ENCODE data around the gene ATE1.

Gene ATE1

GRCh38 chr10:121865554-121865953 lies 62.3 kb downstream of the ATE1 start:
- no peak for DNase-seq

- DNase-seq: no peak
Observed at GRCh38 chr10:121864653-121865052, 63.2 kb downstream of the ATE1 start.

DNA sequence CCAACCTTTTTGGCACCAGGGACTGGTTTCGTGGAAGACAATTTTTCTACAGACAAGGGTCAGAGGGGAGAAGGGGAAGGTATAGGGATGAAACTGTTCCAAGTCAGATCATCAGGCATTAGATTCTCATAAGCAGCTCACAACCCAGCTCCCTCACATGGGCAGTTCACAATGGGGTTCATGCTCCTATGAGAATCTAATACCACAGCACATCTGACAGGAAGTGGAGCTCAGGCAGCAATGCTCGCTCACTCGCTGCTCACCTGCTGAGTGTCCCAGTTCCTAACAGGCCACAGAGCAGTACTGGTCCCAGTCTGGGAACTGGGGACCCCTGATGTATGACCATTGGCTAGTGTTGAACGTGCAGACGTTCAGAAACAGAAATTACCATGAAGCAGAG lies 63.7 kb downstream of the ATE1 start:
- no peak for DNase-seq

DNA sequence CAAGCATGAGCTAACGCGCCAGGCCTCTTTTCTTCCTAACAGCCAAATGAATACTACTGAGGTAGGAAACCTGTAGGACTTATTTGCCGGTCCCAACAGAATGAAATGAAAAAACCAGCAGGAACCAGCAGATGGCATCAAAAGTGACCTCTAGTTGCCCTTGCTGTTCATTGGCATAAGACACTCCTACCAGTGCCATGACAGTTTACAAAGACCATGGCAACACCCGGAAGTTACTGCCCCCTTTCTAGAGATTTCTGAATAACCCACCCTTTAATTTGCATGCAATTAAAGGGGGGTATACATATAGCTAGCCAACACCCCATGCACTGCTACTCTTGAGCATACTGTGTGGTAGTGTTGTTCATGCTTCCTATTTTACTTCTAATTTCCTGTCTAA lies 65.2 kb downstream of the ATE1 start:
- DNase-seq: no peak

DNA sequence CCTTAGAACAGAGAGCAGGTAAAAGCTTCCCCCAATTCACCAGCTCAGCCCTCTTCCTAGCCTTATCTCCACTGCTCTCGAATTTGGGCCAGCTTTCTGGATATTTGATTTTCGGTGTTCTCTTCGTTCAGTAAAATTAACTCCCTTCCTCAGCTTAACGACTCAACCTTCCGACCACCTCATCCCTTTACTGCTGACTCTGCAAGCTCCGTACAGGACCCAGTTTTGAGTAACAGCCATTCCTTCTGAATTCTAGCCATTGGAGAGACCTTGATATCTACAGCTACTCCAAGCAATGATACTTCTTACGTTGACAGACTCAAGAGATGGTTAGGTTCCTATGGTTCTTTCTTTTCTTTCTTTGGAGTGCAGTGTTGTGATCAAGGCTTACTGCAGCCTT lies 65.8 kb downstream of the ATE1 start:
- DNase-seq: no peak

DNA sequence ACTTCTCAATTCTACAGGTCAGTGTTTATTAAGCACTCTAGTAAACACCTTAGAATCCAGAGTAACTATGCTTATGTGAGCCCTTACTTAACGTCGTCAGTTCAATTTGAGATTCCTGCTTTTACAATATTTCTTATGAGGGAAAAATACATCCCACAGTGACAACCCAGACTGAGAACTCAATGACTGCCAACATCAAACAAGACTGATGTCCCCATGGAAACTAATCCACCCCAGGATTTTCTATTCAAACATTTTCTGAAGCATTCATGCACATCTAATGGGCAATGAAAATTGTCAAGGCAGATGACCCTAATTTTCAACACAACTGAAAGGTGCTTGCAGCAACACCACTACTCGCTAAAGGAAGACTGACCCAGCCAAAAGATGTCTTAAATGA lies 67.0 kb downstream of the ATE1 start:
- DNase-seq: no peak

GRCh38 chr10:121854809-121855445 lies 72.9 kb downstream of the ATE1 start:
- no peak for DNase-seq

GRCh38 chr10:121853950-121854349 lies 73.9 kb downstream of the ATE1 start:
- DNase-seq: no peak

- DNase-seq: no peak
Observed at GRCh38 chr10:121851786-121852185, 76.0 kb downstream of the ATE1 start.

DNA sequence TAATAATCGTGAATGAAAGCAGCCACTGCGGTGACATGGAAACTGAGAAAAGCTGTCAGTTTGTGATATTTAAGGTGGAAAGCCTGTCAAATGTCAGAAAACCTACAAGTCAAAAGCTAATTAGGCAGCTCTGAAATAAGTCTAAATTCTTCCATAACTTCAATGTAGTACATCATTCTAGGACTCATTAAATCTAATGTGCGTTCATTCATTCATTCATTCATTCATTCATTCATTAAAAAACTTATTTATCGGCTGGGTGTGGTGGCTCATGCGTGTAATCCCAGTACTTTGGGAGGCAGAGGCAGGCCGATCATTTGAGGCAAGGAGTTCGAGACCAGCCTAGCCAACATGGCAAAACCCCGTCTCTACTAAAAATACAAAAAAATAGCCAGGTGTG lies 79.7 kb downstream of the ATE1 start:
- DNase-seq: no peak

GRCh38 chr10:121846555-121846954 lies 81.3 kb downstream of the ATE1 start:
- no peak for DNase-seq

GRCh38 chr10:121845044-121845784 lies 82.6 kb downstream of the ATE1 start:
- DNase-seq: peak; percentile 76

DNA sequence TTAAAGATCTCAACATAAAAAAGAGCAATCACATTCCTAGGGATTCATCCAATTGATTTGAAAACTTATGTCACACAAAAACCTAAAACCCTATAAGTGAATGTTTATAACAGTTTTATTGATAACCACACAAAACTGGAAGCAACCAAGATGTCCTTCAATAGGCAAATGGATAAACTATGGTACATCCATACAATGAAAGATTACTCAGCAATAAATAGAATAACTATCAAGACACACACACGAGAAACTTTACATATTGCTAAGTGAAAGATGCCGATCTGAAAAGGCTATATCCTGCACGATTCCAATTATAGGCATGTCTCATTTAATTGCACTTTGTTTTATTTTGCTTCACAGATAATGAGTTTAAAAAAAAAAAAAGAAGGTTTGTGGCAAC lies 83.3 kb downstream of the ATE1 start:
- DNase-seq: no peak

DNA sequence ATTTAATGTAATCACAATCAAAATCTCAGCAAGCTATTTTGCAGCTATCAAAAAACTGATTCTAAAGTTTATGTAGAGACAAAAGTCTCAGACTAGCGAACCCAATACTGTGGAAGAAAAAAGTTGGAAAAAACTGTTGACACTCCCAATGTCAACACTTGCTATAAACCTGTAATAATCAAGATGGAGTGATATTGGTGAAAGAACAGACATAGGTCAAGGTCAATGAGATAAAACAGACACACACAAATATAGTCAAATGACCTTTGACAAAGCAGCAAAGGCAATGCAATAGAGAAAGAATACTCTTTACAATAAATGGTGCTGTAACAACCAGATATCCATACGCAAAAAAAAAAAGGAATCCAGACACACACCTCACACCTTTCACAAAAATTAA lies 84.5 kb downstream of the ATE1 start:
- no peak for DNase-seq

GRCh38 chr10:121841862-121842261 lies 86.0 kb downstream of the ATE1 start:
- no peak for DNase-seq

- no peak for DNase-seq
Observed at GRCh38 chr10:121838931-121839330, 88.9 kb downstream of the ATE1 start.

GRCh38 chr10:121838149-121838548 lies 89.7 kb downstream of the ATE1 start:
- DNase-seq: no peak

GRCh38 chr10:121836171-121836570 lies 91.7 kb downstream of the ATE1 start:
- no peak for DNase-seq

- DNase-seq: no peak
Observed at GRCh38 chr10:121835376-121835775, 92.5 kb downstream of the ATE1 start.

DNA sequence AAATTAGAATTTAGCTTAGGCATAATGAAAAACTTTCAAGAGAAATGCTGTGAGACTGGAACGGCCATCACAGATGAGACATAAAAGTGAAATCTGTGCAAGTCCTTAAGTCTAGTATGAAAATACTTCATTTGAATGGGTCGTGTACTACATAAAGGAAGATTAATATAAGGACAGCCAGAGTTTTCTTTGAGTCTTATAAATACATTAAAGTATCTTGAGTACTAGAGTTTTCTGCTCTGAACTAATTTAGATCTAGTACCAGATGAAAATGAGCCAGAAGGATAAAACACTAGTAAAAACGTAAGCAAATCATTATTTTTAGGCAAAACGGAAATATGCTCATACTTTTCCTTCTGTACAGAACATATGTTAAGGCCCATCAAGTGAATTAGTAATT lies 93.1 kb downstream of the ATE1 start:
- no peak for DNase-seq

DNA sequence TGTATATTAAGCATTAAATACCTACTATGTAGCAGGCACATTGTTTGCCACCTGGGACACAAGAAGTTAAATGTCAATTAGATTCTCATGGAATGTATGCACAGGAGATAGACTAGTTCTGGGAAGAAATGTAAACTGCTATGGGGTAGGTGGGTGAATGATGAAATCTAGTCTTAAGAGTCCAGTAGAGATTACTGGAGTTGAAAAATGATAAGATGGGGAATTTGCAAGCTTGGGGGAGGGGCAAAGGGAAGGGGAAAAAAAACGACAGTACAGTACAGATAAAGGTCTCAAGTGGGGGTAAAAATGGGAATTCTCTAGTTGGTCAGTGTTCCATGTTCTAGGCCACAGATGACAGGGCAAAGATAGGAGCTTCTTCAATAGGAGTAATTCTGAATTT lies 94.4 kb downstream of the ATE1 start:
- no peak for DNase-seq

GRCh38 chr10:121832647-121833046 lies 95.2 kb downstream of the ATE1 start:
- no peak for DNase-seq

GRCh38 chr10:121831777-121832176 lies 96.1 kb downstream of the ATE1 start:
- no peak for DNase-seq

- no peak for DNase-seq
Observed at GRCh38 chr10:121831237-121831636, 96.6 kb downstream of the ATE1 start.

- DNase-seq: no peak
Observed at GRCh38 chr10:121830101-121830500, 97.7 kb downstream of the ATE1 start.

All from activated CD4-positive, alpha-beta T cell treated with anti-CD3 and anti-CD28 coated beads, Interleukin-2, Interleukin-6, amounts not matched to agents 100 ng/mL and 50 ng/mL, durations not matched to agents 16 hours and 8 hours (primary cell).